Nucleus accumbens (tissue), 56 donors: Measurements from ENCODE around the gene FGD4.

ENCODE experiments used
- DNase-seq, 56 donors: peaks; one replicate each; lab custom pipeline; 2025; lab: John Stamatoyannopoulos, UW

FGD4 gene

GRCh38 chr12:32454075-32454474, 54.7 kb downstream of the FGD4 start:
- DNase-seq = no peak

DNA sequence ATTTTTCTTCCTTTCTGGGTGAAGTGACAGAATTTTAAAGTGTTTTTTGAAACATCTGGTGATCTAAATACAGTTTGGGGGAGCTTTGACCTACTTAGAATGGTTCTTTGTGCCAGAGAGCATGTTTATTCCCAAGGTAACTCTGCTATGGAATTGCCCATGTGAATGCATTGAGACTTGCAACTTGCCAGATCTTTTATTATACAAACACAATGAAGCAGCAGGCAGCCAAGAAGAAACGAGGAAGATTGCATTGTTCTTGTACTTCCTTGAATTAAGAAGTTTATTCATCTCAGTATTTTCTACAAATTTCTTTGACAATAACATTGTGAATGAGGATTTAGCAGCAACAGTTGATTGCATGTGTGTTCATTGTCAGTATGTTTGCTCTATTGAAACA, 55.5 kb downstream of the FGD4 start:
- DNase-seq = no peak

GRCh38 chr12:32455607-32456071, 56.3 kb downstream of the FGD4 start:
- peak in 3 of 56 donors; percentile 3 to 12 (median 5) for DNase-seq

GRCh38 chr12:32457251-32458025, 58.1 kb downstream of the FGD4 start:
- no peak for DNase-seq

DNA sequence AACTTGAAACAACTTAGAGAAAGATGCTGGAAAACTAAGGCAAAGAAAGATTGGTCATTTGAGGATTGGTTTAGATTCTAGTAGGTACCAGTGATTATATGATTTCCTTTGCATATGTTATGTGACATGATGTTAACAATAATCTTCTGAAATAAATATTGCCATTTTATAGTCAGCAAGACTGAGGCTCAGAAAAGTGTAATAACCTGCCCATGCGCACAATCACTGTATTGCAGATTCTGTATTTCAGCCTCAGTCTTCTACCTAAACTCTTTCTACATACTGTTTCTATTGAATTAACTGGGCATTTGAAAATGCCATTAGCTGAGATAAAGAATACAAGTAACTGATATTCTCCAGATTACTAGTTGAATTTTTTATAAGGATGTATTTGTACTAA, 61.3 kb downstream of the FGD4 start:
- no peak for DNase-seq

GRCh38 chr12:32462908-32463307, 63.5 kb downstream of the FGD4 start:
- no peak for DNase-seq

GRCh38 chr12:32466187-32466586, 66.8 kb downstream of the FGD4 start:
- DNase-seq = no peak

DNA sequence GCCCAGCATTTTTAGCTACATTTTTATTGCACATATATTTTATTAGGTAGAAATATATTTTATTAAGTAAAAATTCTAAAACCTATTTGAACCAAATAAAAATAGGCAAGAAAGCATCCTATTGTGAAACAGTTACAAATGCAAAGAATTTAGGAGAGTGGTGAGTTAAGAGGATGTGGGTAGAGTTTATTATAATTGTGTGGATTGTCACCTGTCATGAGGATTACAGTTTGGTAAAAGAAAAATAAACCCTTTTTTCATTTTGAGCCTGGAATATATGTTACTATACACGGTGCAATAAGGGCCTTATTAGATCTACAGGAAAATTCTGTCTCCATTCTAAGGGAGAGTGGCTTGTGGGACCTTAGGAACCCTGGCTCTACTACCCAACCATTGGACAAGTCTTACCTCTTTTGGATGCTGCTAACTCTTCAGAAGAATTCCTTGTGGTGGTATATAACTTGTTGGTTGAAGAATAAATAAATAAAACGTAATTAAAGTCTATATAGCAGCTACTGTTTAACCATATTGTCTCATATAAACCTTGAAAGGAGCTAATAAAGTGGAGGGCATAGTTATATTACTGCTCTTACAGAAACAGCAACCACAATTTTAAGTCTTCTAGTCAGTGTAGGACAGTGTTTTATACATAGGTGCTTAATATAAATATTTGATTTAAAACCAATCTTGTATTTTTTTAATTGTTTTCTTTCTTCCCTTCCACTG, 67.8 kb downstream of the FGD4 start:
- DNase-seq = no peak

DNA sequence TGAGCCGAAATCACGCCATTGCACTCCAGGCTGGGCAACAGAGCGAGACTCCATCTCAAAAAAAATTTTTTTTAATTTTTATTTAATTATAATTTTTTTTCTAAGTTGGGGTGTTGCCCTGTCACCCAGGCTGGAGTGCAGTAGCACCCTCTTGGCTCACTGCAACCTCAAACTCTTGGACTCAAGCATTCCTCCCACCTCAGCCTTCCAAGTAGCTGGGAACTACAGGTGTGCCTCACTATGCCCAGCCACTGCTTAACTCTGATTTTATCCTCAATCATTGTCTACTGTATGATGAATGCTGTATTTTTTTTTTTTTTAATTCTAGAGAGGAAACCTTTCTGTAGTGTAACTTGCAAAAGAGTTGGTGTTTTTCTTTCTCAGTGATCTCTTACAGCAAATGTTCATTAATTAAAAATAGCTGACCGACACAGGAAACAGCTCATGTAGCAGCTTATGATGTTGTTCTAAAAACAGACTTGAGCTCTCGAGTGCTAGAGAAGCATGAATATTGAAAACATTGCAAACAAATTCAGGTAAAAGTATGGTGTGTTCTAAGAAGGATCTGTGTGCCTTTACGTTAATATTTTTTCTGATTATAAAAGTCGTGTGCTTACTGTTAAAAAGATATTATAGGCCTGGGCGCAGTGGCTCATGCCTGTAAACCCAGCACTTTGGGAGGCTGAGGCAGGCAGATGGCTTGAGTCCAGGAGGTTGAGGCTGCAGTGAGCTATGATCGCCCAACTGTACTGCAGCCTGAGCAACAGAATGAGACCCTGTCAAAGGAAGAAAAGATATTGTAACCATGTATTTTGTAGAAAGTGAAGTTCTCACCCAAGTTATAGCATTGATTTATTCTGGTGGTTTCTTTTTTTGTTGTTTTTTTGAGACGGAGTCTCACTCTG, 68.9 kb downstream of the FGD4 start:
- no peak for DNase-seq

DNA sequence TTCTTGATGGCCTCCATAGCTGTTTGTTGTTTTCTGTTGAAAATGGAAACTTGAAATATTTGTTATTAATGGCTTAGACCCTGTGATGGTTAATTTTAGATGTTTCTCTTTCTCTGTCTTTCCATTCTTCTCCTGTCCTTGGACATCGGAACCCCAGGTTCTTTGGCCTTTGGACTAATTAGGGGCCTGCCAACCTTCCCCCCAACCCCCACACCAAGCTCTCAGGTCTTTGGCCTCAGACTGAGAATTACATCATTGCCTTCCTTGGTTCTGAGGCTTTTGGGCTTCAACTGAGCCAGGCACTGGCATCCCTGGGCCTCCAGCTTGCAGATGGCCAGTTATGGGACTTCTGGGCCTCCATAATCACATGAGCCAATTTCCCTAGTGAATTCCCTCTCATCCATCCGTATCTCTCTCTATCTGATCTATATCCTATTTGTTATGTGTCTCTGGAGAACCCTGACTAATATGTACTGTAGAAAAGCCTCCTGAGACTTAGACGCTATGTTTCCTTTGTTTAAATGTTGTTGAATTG, 71.6 kb downstream of the FGD4 start:
- no peak for DNase-seq

GRCh38 chr12:32471591-32472001, 72.2 kb downstream of the FGD4 start:
- no peak for DNase-seq

DNA sequence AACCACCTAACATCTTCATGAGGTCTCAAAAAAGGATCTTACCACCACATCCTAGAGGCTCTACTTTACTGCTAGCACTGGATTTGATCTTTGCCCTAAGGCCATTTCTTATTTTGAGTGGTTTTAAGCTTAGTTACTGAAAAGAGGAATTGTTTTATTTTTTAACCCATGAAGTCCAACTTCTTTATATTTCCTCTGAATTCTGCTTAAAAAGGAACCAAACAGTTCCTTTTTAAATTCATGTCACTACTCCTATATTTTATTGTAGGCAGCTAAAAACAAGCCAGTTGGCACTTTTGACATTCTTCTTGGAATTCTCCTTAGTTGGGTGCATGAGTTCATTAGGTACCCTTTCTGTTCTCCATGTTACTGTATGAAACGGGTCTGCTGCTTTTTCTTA, 76.4 kb downstream of the FGD4 start:
- no peak for DNase-seq

DNA sequence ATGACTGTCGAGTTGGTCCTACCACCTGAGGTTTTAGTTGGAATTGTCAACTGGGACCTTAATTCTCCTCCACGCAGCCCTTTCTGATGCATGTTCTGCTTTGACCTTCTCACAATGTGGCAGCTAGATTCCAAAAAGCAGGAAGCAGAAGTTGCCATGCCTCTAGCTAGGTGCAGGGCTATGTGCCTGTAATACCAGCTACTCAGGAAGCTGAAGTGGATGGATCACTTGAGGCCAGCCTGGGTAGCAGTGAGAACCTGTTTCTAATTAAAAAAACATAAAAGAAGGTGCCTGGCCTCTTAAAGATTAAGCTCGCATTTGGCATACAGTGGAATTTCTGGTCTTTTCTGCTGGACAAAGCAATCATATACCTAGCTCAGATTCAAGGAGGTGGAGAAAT, 77.1 kb downstream of the FGD4 start:
- no peak for DNase-seq

GRCh38 chr12:32477714-32478113, 78.4 kb downstream of the FGD4 start:
- no peak for DNase-seq

GRCh38 chr12:32478166-32478565, 78.8 kb downstream of the FGD4 start:
- no peak for DNase-seq

- DNase-seq = no peak
Measured at GRCh38 chr12:32478858-32479725, 79.7 kb downstream of the FGD4 start.

- DNase-seq = no peak
Measured at GRCh38 chr12:32482226-32482625, 82.9 kb downstream of the FGD4 start.

DNA sequence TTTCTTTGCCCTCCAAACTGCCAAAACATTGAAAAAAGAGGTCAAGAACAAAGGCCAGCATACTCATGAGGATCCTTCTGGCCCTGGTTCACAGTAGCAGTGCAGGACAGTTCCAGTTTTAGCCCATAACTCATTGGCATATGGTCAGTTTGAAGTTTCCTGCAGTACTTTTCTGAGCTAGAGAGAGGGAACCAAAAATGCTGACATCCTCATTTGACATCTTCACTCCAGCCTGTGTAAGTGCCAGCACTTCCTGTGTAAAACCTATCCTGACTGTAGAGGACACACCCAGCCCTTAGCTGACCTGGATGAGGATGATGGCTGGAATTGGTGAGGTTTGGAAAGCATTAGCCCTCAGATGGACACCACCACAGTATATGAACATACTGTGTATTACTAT, 84.1 kb downstream of the FGD4 start:
- peak in 2 of 56 donors; percentile 4 to 26 for DNase-seq

DNA sequence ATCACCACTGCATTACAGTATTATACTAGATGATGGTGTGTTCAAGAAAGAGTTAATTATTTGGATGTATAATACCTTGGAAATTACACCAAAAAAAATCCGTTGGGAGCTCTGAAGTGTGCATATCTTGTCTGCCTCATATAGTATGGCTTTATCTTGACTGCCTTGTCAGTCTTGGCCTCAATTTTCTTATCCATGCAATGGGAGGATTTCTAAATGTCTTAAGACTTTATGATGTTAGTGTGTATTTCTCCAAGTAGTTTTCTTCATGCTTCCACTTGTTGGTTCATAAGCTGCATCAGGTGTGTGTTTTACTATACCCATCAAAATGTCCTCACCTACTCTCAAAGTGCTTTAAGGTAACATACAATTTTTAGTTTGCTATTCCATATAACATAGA, 84.6 kb downstream of the FGD4 start:
- no peak for DNase-seq

- no peak for DNase-seq
Measured at GRCh38 chr12:32486158-32486557, 86.8 kb downstream of the FGD4 start.
